Fibroblast of lung (primary cell): ENCODE measurements around the gene TIMM22.

Experiments
- CTCF ChIP-seq, 2 donors: IDR thresholded peaks in 1 of 2; conservative IDR thresholded peaks in 1 of 2; 1 replicate in 1 of 2; 2 replicates in 1 of 2; pipeline ENCODE4 v1.5.1; 2011 to 2012; ENCODE audit warnings: low read length in 2 of 2, control low read depth in 1 of 2, inconsistent platforms in 1 of 2, low read depth in 1 of 2, mild to moderate bottlenecking in 1 of 2
- EZH2 ChIP-seq: IDR thresholded peaks from 2 replicates; pipeline ENCODE4 v1.5.1; 2012; ENCODE audit warnings: low read length, control low read depth, mild to moderate bottlenecking; ENCODE audit errors: missing control alignments

DNA sequence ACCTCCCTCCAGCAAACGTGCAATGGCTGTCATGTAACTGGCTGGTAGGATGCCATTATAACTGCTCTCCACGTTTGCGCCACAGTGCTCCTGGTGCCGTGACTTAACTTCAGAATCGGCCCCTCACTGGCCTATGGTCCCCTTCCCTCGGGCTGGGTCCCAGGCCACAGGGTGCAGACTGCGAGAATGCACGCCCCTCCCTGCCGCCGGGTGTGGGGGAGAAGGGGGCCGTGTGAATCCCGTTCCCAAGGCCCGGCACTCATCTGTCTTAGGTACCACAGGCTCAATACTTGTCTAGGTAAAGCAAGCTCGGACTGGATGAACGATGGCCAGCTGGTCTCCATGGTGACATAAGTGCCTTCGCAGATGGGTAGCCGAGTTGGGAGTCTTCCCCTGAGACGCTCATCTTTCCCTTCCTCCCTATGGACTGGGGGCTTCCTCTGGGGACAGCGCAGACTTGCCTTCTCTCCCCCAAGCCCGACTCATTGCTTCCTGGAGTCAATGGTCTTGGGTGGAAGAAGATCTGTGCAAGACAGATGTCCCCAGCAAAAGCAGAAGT, 37.8 kb downstream of the TIMM22 start:
- TF ChIP-seq CTCF (conservative IDR thresholded peaks at IDR 0.05 in 1 of 2, IDR thresholded peaks at IDR 0.05 in 1 of 2; ENCODE audit: low read depth in 1 of 2, low read length in 2 of 2) = no peak
- no peak for TF ChIP-seq EZH2
